DMS114 treated with DMSO at 0.1 percent for 48 hours (cell line): ENCODE results near the gene ANKRD34A.
A peak's percentile ranks its signal among the peaks of the same experiment; 100 is the strongest.

Experiments used
- DNase-seq: peaks from one replicate; lab custom pipeline; 2025; ENCODE audit not compliant: unreplicated experiment; lab: John Stamatoyannopoulos, UW

Gene ANKRD34A

DNA sequence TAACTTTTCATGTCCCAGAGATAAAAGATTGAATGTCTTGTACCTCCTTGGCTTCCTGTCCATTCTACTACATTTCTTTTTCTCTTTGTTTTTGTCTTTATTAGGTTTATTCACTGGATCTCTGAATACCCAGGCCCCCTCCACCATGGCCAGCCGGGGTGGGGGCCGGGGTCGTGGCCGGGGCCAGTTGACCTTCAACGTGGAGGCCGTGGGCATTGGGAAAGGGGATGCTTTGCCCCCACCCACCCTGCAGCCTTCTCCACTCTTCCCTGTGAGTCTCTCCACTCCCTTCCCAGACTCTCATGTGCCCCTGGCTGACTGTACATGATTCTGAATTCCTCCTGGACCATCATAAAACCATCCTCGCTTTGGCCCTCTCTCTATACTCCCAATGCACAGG is 10.3 kb upstream of the ANKRD34A start:
- DNase-seq = no peak

- DNase-seq = no peak
Observed at GRCh38 chr1:145972580-145972979, 8.2 kb upstream of the ANKRD34A start.

- no peak for DNase-seq
Observed at GRCh38 chr1:145967288-145967687, 2.9 kb upstream of the ANKRD34A start.

GRCh38 chr1:145965119-145965744 is 857 bp upstream of the ANKRD34A start:
- DNase-seq = no peak

- DNase-seq = peak; percentile 31
Observed at GRCh38 chr1:145963265-145964019, 933 bp downstream of the ANKRD34A start.

DNA sequence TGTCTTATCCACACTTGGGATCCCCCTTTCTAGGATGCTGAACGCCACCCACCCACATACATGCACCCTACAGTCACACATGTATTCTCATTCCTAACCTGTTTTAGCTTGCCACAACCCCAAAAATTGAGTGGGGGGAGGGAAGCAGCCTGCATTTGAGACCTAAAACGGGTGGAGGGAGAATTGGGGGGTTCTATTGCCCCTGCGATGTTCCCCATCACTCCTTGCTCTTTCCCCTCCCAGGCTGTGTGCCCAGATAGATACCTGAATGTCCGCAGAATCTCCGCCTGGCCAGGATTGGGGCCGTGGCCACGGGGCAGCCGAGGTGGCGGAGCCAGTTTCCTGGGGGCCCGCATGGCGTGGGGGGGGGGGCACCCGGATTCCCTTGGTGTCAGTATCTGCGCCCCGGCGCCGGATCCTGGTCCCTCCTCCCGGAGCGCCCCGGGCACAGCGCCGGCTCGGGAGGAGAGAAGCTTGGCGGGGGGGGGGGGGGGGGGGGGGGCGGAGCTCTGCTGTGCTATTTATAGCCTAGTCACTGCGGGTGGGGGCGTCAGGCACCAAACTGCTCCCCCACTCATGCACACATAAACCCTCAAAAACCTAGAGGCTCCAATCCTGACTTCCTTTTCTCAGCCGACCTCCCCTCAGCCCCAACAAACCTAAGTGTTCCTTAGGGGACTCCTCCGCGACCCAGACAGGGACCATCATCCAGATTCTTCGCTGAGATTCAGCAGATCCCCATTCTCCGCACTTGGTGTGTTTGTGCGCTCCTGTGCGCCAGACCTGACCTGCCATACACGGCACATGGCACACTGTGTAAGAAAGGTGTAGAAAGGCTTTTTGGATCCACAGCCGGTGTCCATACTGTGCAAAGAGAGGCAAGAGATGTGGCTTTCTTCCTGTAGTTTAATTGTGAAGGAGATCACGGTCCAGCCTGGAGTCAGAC is 1.9 kb downstream of the ANKRD34A start:
- no peak for DNase-seq

DNA sequence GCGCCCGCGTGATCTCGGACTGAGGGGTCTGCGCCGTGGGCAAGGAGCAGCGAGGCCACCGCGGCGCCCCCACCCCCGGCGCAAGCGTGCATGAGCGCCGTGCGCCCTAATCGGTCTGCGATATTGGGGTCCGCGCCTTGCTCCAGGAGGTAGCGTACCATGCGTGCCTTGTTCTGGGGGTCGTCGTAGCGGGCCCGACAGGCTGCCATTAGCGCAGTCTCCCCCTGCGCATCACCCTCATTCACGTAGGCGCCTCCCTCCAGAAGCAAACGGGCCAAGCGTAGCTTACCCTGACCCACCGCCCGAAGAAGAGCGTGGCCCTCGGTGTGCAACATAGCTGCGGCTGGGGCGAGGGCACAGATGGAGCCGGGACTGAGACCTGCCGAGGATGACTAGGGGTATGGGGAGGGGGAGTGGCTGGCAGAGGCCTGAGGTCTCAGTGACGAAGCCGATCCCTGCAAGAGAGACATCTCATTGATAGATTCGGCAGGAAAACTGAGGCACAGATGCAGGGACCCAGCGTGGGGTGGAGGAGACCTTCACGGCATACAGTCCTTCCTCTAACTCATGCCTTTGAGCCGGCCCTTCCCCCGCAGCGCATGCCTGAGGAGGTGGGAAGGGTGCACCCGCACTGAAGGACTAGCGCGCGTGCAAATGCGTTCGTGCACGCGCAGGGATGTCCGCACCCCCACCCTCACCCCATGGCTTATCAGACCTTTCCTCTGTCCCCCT is 2.8 kb downstream of the ANKRD34A start:
- DNase-seq = no peak

DNA sequence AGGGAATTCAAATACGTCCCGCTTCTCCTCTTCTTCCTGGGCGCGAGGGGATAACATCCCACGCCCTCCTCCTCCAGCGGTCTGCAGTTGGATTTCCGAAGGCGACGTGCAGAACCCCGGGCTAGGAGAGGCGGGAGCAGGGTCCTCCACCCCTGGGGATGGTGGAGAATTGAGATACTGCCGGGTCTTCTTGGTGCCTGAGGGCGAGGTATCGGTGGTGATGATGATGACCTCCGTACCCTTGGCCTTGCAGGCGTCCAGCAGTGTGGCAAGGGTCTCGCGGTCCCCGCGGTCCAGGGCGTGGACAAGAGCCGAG is 3.3 kb downstream of the ANKRD34A start:
- DNase-seq = no peak

DNA sequence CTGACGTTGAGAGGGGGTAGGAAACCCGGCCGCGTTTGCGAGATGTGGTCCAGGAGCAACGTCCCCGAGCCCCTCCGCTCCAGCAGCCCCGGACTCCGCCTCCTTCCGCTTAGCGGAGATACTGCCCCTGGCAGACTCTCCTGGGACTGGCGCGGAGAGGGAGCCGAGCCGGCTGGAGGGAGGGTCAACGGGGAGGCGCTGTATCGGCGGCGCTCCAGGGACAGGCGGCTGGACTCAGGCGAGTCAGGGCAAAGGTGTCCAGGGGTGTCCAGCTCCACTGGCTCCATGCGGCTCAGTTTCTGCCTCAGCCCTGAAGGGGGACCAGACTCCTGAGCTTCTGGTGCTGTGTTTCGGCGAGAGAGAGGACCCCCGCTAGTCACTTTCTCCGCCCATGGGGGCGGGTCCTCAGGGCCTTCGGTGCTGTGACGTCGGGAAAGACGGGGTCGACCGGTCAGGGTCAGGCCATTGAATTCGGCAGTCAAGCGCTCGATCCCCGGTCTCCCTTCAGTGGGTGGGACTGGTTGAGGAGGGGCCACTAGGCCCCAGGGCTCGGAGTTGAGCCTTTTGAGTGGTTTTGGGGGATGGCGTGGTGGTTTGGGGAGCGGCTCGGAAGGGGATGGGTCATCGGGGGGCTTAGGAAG is 3.8 kb downstream of the ANKRD34A start:
- peak; percentile 80 for DNase-seq

- DNase-seq = no peak
Observed at GRCh38 chr1:145959957-145960467, 4.4 kb downstream of the ANKRD34A start.

GRCh38 chr1:145959333-145959732 is 5.0 kb downstream of the ANKRD34A start:
- DNase-seq = no peak

- DNase-seq = no peak
Observed at GRCh38 chr1:145958734-145959133, 5.6 kb downstream of the ANKRD34A start.

GRCh38 chr1:145957443-145958319 is 6.7 kb downstream of the ANKRD34A start, which contains the start of gene LIX1L:
Gene LIX1L, minus strand, starts transcription at chr1:145958017. Its CDS starts 90 bp downstream, at chr1:145957927.
- peak; percentile 99 for DNase-seq

- DNase-seq = no peak
Observed at GRCh38 chr1:145956781-145957442, 7.5 kb downstream of the ANKRD34A start.

DNA sequence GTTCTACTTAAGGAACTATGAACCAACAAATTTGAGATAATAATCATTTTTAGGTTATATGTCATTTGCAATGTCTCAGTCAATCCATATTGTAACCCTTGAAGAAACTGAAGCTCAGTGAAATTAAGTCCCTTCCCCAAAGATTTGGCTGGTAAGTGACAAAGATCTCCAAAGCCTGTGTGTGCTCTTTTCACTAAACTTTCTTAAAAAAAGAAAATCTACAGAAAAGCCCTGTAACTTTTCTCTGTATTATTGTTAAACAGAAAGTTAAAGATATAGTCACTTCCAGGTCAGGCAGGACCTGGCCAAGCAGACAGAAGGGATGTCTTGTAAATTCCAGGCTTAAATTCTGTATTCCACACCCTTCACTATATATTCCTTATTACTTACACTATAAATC is 8.0 kb downstream of the ANKRD34A start:
- DNase-seq = no peak

- no peak for DNase-seq
Observed at GRCh38 chr1:145955436-145955835, 8.9 kb downstream of the ANKRD34A start.

- no peak for DNase-seq
Observed at GRCh38 chr1:145953861-145954260, 10.5 kb downstream of the ANKRD34A start.

DNA sequence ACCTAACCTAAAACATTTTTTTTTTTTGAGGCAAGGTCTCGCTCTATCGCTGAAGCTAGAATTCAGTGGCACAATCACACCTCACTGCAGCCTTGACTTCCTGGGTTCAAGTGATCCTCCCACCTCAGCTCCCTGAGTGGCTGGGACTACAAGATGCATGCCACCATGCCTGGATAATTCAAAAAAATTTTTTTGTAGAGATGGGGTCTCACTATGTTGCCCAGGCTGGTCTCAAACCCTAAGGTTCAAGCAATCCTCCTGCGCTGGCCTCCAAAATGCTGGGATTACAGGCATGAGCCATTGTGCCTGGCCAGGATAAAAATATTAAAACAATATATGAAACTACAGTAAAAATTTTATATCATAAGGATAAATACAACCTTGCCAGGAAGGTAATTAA is 11.5 kb downstream of the ANKRD34A start:
- DNase-seq = no peak

- DNase-seq = no peak
Observed at GRCh38 chr1:145951526-145951925, 12.8 kb downstream of the ANKRD34A start.
